Suprapubic skin (tissue), 4 donors: ENCODE data around the gene PUSL1. TPM values are rescaled to one million over a fixed set of nuclear protein-coding genes. Genes with fewer than 3 reads are reported as not detected.

Experiments
- DNase-seq, 2 donors: peaks; one replicate each; pipeline ENCODE4 v3.0.0-alpha.2; 2019; ENCODE audit warnings: low spot score in 2 of 2
- H3K27ac ChIP-seq: fragments of 200-600 bp; sonication (generic); one replicate; pipeline ENCODE4 v1.5.1; 2019
- H3K27me3 ChIP-seq: fragments of 200-600 bp; sonication (generic); one replicate; pipeline ENCODE4 v1.5.1; 2019
- H3K36me3 ChIP-seq: fragments of 200-600 bp; sonication (generic); one replicate; pipeline ENCODE4 v1.5.1; 2019
- H3K4me1 ChIP-seq: fragments of 200-600 bp; sonication (generic); one replicate; pipeline ENCODE4 v1.5.1; 2019
- H3K4me3 ChIP-seq: fragments of 200-600 bp; sonication (generic); one replicate; pipeline ENCODE4 v1.5.1; 2019; ENCODE audit warnings: mild to moderate bottlenecking
- H3K9me3 ChIP-seq: fragments of 200-600 bp; sonication (generic); one replicate; pipeline ENCODE4 v1.5.1; 2019
- EP300 ChIP-seq: sonication (generic); formaldehyde crosslinking; IDR thresholded peaks from one replicate; pipeline ENCODE4 v1.6.1; 2017; ENCODE audit warnings: antibody characterized with exemption
- POLR2A ChIP-seq, 2 donors: fragments of 450-650 bp; IDR thresholded peaks; one replicate each; pipeline ENCODE4 v1.6.1; 2017; ENCODE audit warnings: antibody characterized with exemption in 2 of 2, mild to moderate bottlenecking in 2 of 2, moderate library complexity in 2 of 2
- POLR2AphosphoS5 ChIP-seq, 3 donors: sonication (generic); formaldehyde crosslinking; IDR thresholded peaks; one replicate each; pipeline ENCODE4 v1.6.1; 2017; ENCODE audit warnings: antibody characterized with exemption in 3 of 3
- WGBS: methylation state at CpG from one replicate; pipeline ENCODE4 v1.1.5; 2018; 5-methylcytosine and 5-hydroxymethylcytosine counted together
- total RNA-seq, 4 donors: library from RNA; depleted of rRNA; stranded (reverse); fragments of >200 nt; gene quantifications; one replicate each; pipeline ENCODE4 v1.1.0, GENCODE V29; 2016
- TF ChIP-seq, protein P1 (sequence below), 2 donors: fragments of 200-600 bp in 1 of 2; fragments of 450-650 bp in 1 of 2; sonication (generic) in 1 of 2; IDR thresholded peaks; one replicate each; pipeline ENCODE4 v1.5.1; 2016 to 2019; ENCODE audit warnings: antibody characterized with exemption in 2 of 2, mild to moderate bottlenecking in 1 of 2, moderate library complexity in 1 of 2

The PUSL1 gene
- total RNA-seq, 4 donors from 2014 or later, result 16.9 to 56.4 (median 36.4) TPM

GRCh38 chr1:1283821-1284220 is 24.6 kb upstream of the PUSL1 start:
- WGBS, result 0% methylated on average over 2 of the region's 9 CpGs
- H3K9me3 ChIP-seq, result no peaks in the 10 kb centered on the region
- H3K27ac ChIP-seq, result no peak overlapping the region
- H3K36me3 ChIP-seq, result no peaks in the 10 kb centered on the region
- peaks cover 33% of the 10 kb centered on the region for H3K27me3 ChIP-seq
- no peak for TF ChIP-seq EP300
- TF ChIP-seq POLR2A (IDR thresholded peaks at IDR 0.05), result no peak
- TF ChIP-seq POLR2AphosphoS5 (IDR thresholded peaks at IDR 0.05), result no peak
- TF ChIP-seq, protein P1, sequence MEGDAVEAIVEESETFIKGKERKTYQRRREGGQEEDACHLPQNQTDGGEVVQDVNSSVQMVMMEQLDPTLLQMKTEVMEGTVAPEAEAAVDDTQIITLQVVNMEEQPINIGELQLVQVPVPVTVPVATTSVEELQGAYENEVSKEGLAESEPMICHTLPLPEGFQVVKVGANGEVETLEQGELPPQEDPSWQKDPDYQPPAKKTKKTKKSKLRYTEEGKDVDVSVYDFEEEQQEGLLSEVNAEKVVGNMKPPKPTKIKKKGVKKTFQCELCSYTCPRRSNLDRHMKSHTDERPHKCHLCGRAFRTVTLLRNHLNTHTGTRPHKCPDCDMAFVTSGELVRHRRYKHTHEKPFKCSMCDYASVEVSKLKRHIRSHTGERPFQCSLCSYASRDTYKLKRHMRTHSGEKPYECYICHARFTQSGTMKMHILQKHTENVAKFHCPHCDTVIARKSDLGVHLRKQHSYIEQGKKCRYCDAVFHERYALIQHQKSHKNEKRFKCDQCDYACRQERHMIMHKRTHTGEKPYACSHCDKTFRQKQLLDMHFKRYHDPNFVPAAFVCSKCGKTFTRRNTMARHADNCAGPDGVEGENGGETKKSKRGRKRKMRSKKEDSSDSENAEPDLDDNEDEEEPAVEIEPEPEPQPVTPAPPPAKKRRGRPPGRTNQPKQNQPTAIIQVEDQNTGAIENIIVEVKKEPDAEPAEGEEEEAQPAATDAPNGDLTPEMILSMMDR (IDR thresholded peaks at IDR 0.05), result no peak
- peaks cover 12% of the 10 kb centered on the region for H3K4me1 ChIP-seq
- no peak overlapping the region for H3K4me3 ChIP-seq
- DNase-seq, result no peak

- Histone ChIP-seq H3K9me3 (no peaks in the 10 kb centered on the region), H3K4me3 (no peak overlapping the region), H3K27ac (no peak overlapping the region), H3K36me3 (no peaks in the 10 kb centered on the region), H3K27me3 (peaks cover 33% of the 10 kb centered on the region), H3K4me1 (peaks cover 12% of the 10 kb centered on the region)
- TF ChIP-seq, protein P1 (IDR thresholded peaks at IDR 0.05), result no peak
- TF ChIP-seq POLR2A (IDR thresholded peaks at IDR 0.05), result no peak
- DNase-seq, result no peak
- 82% methylated on average over 6 of the region's 32 CpGs for WGBS
Observed at GRCh38 chr1:1284221-1285101, 23.9 kb upstream of the PUSL1 start.

DNA sequence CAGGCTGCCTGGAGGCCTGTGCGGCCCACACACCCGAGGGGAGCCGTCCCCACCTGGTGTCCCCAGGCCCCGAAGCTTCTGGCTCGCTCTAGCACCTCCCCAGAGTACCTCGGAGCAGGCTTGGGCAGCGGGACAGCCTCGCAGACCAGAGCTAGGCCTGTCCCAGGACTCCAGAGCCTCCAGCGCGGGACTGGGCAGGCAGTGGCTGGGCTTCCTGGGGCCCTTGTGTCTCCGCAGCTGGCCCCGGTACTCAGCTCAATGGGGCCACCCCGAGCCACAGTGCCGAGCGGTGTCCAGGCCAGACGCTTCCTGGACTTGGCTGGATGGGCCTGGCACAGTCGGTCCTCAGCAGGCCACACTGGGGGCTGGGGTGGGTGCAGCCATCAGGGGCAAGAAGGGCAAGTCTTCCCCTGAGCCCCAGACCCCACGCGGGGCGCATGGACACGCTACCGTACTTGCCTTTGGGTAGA is 23.3 kb upstream of the PUSL1 start:
- H3K9me3 ChIP-seq, result no peaks in the 10 kb centered on the region
- no peak for TF ChIP-seq EP300
- TF ChIP-seq, protein P1 (IDR thresholded peaks at IDR 0.05), result no peak
- TF ChIP-seq POLR2A (IDR thresholded peaks at IDR 0.05), result no peak
- no peak for TF ChIP-seq POLR2AphosphoS5 (IDR thresholded peaks at IDR 0.05)
- H3K4me1 ChIP-seq, result peaks cover 12% of the 10 kb centered on the region
- H3K27me3 ChIP-seq, result peaks cover 33% of the 10 kb centered on the region
- no peak overlapping the region for H3K27ac ChIP-seq
- no peak overlapping the region for H3K4me3 ChIP-seq
- DNase-seq, result no peak
- WGBS, result 76% methylated on average over 7 of the region's 22 CpGs
- no peaks in the 10 kb centered on the region for H3K36me3 ChIP-seq

- 60% methylated on average over 2 of the region's 37 CpGs for WGBS
- DNase-seq, result no peak
- no peak for TF ChIP-seq POLR2A (IDR thresholded peaks at IDR 0.05)
- TF ChIP-seq, protein P1 (IDR thresholded peaks at IDR 0.05), result no peak
Observed at GRCh38 chr1:1285611-1286311, 22.6 kb upstream of the PUSL1 start.

More at GRCh38 chr1:1285611-1286311, 22.6 kb upstream of the PUSL1 start:
- Histone ChIP-seq H3K4me3 (no peak overlapping the region), H3K27me3 (peaks cover 33% of the 10 kb centered on the region), H3K36me3 (no peaks in the 10 kb centered on the region), H3K9me3 (no peaks in the 10 kb centered on the region), H3K4me1 (peaks cover 17% of the 10 kb centered on the region), H3K27ac (no peak overlapping the region)
